Muscle of back (tissue), 13 donors: ENCODE data around the gene UVRAG. TPM values are rescaled to one million over a fixed set of nuclear protein-coding genes. Genes with fewer than 3 reads are reported as not detected.

Experiments used
- DNase-seq, 3 donors: peaks; one replicate each; pipeline versions ENCODE4 v3.0.0 to v3.0.0-alpha.2; 2013
- long read RNA-seq, 9 donors: transcript quantifications; one replicate each; lab custom pipeline, GENCODE V29; 2026
- polyA plus RNA-seq, 10 donors: library from polyadenylated mRNA; unstranded; fragments of 120-200 nt; gene quantifications; one replicate each; pipeline ENCODE4 v1.2.1, GENCODE V29; 2013; ENCODE audit not compliant: insufficient read length in 10 of 10

UVRAG gene
- 10 to 100 TPM in 4 of 10 donors, 1 to 10 TPM in 6; 7.6 to 11.1 (median 9.7) TPM for polyA plus RNA-seq
- long read RNA-seq, donor 1, full-length matches to known transcripts: 2 of 2 reads
- long read RNA-seq, donor 1, partial matches to known transcripts: 0 of 2 reads
- long read RNA-seq, donor 1, other reads (novel, unspliced or antisense): 0 of 2 reads
- long read RNA-seq, donor 2: 0 reads
- long read RNA-seq, donor 3: 0 reads
- long read RNA-seq, donor 4, full-length matches to known transcripts: 1 of 1 reads
- long read RNA-seq, donor 4, partial matches to known transcripts: 0 of 1 reads
- long read RNA-seq, donor 4, other reads (novel, unspliced or antisense): 0 of 1 reads
- long read RNA-seq, donor 5: 0 reads
- long read RNA-seq, donor 6, full-length matches to known transcripts: 1 of 1 reads
- long read RNA-seq, donor 6, partial matches to known transcripts: 0 of 1 reads
- long read RNA-seq, donor 6, other reads (novel, unspliced or antisense): 0 of 1 reads
- long read RNA-seq, donor 7, full-length matches to known transcripts: 1 of 1 reads
- long read RNA-seq, donor 7, partial matches to known transcripts: 0 of 1 reads
- long read RNA-seq, donor 7, other reads (novel, unspliced or antisense): 0 of 1 reads
- long read RNA-seq, donor 8: 0 reads
- long read RNA-seq, donor 9: 0 reads

GRCh38 chr11:75814677-75815344, at the start of gene UVRAG:
Gene UVRAG, plus strand, starts transcription at chr11:75815210. Its CDS starts 198 bp downstream, at chr11:75815408.
- DNase-seq: peak; percentile 99 to 100 (median 99)

- DNase-seq: no peak
These were observed 48.4 kb upstream of the UVRAG start for GRCh38 chr11:75766443-75767227.

GRCh38 chr11:75767228-75767572, 47.8 kb upstream of the UVRAG start:
- no peak for DNase-seq

GRCh38 chr11:75767793-75768111, 47.3 kb upstream of the UVRAG start:
- DNase-seq: no peak

GRCh38 chr11:75768112-75768908, 46.7 kb upstream of the UVRAG start, which contains the start of gene DGAT2:
Gene DGAT2, plus strand, starts transcription at chr11:75768778. Its CDS starts 214 bp downstream, at chr11:75768992.
- DNase-seq: peak; percentile 43 to 89 (median 71)

GRCh38 chr11:75768909-75769771, 45.9 kb upstream of the UVRAG start:
- DNase-seq: peak in 1 of 3 donors; percentile 24

- no peak for DNase-seq
These were observed 44.9 kb upstream of the UVRAG start for GRCh38 chr11:75770102-75770501.

- peak in 1 of 3 donors; percentile 13 for DNase-seq
These were observed 43.2 kb upstream of the UVRAG start for GRCh38 chr11:75771646-75772410.

GRCh38 chr11:75773595-75774353, 41.2 kb upstream of the UVRAG start:
- no peak for DNase-seq

- DNase-seq: no peak
These were observed 40.0 kb upstream of the UVRAG start for GRCh38 chr11:75775056-75775455.

GRCh38 chr11:75776546-75776945, 38.5 kb upstream of the UVRAG start:
- no peak for DNase-seq

- DNase-seq: no peak
These were observed 37.4 kb upstream of the UVRAG start for GRCh38 chr11:75777461-75778110.

- no peak for DNase-seq
These were observed 36.0 kb upstream of the UVRAG start for GRCh38 chr11:75778962-75779361.

GRCh38 chr11:75779960-75780359, 35.0 kb upstream of the UVRAG start:
- DNase-seq: no peak

- no peak for DNase-seq
These were observed 34.1 kb upstream of the UVRAG start for GRCh38 chr11:75780888-75781287.

GRCh38 chr11:75781296-75781695, 33.7 kb upstream of the UVRAG start:
- no peak for DNase-seq

- no peak for DNase-seq
These were observed 33.2 kb upstream of the UVRAG start for GRCh38 chr11:75781831-75782230.
